Measurements from ENCODE around the gene PERCC1. TPM values are rescaled to one million over a fixed set of nuclear protein-coding genes. Genes with fewer than 3 reads are reported as not detected.
A peak's percentile ranks its signal among the peaks of the same experiment; 100 is the strongest.
"Not testable (repeated sequence)": the region's sequence is repeated elsewhere in the genome, so short reads cannot be mapped to it uniquely, and the experiment has no call there.

PERCC1 gene
- total RNA-seq, 1 donor from 2014 or later = not detected

- TF ChIP-seq, protein P1, sequence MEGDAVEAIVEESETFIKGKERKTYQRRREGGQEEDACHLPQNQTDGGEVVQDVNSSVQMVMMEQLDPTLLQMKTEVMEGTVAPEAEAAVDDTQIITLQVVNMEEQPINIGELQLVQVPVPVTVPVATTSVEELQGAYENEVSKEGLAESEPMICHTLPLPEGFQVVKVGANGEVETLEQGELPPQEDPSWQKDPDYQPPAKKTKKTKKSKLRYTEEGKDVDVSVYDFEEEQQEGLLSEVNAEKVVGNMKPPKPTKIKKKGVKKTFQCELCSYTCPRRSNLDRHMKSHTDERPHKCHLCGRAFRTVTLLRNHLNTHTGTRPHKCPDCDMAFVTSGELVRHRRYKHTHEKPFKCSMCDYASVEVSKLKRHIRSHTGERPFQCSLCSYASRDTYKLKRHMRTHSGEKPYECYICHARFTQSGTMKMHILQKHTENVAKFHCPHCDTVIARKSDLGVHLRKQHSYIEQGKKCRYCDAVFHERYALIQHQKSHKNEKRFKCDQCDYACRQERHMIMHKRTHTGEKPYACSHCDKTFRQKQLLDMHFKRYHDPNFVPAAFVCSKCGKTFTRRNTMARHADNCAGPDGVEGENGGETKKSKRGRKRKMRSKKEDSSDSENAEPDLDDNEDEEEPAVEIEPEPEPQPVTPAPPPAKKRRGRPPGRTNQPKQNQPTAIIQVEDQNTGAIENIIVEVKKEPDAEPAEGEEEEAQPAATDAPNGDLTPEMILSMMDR (IDR thresholded peaks at IDR 0.05) = peak; percentile 17
- DNase-seq (ENCODE audit: low spot score) = peak; percentile 95
- no peaks in the 10 kb centered on the region for H3K27me3 Mint-ChIP-seq (ENCODE audit: low read depth)
- peaks cover 3% of the 10 kb centered on the region for H3K9me3 Mint-ChIP-seq (ENCODE audit: low read depth)
- no peaks in the 10 kb centered on the region for H3K36me3 Mint-ChIP-seq (ENCODE audit: low read depth)
- H3K27ac Mint-ChIP-seq (ENCODE audit: unreplicated experiment) = peak within 1 kb of the TSS; percentile 85
- peak within 1 kb of the TSS; percentile 81 for H3K4me3 Mint-ChIP-seq (ENCODE audit: unreplicated experiment)
- peaks cover 36% of the 10 kb centered on the region for H3K4me1 Mint-ChIP-seq (ENCODE audit: low read depth)
Measured at GRCh38 chr16:1474796-1475551, 44.1 kb downstream of the PERCC1 start, which contains the start of gene CLCN7. Gene CLCN7, minus strand, starts transcription at chr16:1475028. Its CDS starts 54 bp downstream, at chr16:1474974.

- Mint-ChIP-seq H3K4me1 (ENCODE audit: low read depth) (peaks cover 32% of the 10 kb centered on the region), H3K27me3 (ENCODE audit: low read depth) (no peaks in the 10 kb centered on the region), H3K27ac (ENCODE audit: unreplicated experiment) (peak overlapping the region; percentile 80), H3K36me3 (ENCODE audit: low read depth) (no peaks in the 10 kb centered on the region), H3K4me3 (ENCODE audit: unreplicated experiment) (peak overlapping the region; percentile 73), H3K9me3 (ENCODE audit: low read depth) (peaks cover 3% of the 10 kb centered on the region)
- TF ChIP-seq, protein P1 (IDR thresholded peaks at IDR 0.05) = no peak
- DNase-seq (ENCODE audit: low spot score) = peak; percentile 75
Measured at GRCh38 chr16:1475552-1476114, 44.8 kb downstream of the PERCC1 start.

DNA sequence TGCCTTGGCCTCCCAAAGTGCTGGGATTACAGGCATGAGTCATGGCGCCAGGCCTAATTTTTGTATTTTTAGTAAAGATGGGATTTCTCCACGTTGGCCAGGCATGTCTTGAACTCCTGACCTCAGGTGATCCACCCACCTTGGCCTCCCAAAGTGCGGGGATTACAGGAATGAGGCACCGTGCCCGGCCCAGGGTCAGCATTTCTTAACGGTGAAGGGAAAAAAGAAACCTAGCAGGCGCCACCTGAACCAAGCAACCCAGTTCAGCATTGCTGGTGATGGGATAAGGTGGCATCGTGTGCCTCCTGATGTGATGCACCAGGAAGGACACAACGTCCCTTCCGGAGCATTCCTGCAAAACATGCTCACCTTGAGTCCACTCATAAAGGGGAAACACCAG is 46.2 kb downstream of the PERCC1 start:
- H3K27ac Mint-ChIP-seq (ENCODE audit: unreplicated experiment) = no peak overlapping the region
- no peak overlapping the region for H3K4me3 Mint-ChIP-seq (ENCODE audit: unreplicated experiment)
- no peaks in the 10 kb centered on the region for H3K36me3 Mint-ChIP-seq (ENCODE audit: low read depth)
- TF ChIP-seq, protein P1 (IDR thresholded peaks at IDR 0.05) = no peak
- no peaks in the 10 kb centered on the region for H3K27me3 Mint-ChIP-seq (ENCODE audit: low read depth)
- peak; percentile 76 for DNase-seq (ENCODE audit: low spot score)
- peaks cover 19% of the 10 kb centered on the region for H3K4me1 Mint-ChIP-seq (ENCODE audit: low read depth)
- peaks cover 3% of the 10 kb centered on the region for H3K9me3 Mint-ChIP-seq (ENCODE audit: low read depth)

- DNase-seq (ENCODE audit: low spot score); H3K4me3 Mint-ChIP-seq (ENCODE audit: unreplicated experiment); H3K36me3 Mint-ChIP-seq (ENCODE audit: low read depth); H3K27me3 Mint-ChIP-seq (ENCODE audit: low read depth); H3K27ac Mint-ChIP-seq (ENCODE audit: unreplicated experiment); H3K9me3 Mint-ChIP-seq (ENCODE audit: low read depth); H3K4me1 Mint-ChIP-seq (ENCODE audit: low read depth): not testable (repeated sequence)
Measured at GRCh38 chr16:1478937-1479336, 48.1 kb downstream of the PERCC1 start.

DNA sequence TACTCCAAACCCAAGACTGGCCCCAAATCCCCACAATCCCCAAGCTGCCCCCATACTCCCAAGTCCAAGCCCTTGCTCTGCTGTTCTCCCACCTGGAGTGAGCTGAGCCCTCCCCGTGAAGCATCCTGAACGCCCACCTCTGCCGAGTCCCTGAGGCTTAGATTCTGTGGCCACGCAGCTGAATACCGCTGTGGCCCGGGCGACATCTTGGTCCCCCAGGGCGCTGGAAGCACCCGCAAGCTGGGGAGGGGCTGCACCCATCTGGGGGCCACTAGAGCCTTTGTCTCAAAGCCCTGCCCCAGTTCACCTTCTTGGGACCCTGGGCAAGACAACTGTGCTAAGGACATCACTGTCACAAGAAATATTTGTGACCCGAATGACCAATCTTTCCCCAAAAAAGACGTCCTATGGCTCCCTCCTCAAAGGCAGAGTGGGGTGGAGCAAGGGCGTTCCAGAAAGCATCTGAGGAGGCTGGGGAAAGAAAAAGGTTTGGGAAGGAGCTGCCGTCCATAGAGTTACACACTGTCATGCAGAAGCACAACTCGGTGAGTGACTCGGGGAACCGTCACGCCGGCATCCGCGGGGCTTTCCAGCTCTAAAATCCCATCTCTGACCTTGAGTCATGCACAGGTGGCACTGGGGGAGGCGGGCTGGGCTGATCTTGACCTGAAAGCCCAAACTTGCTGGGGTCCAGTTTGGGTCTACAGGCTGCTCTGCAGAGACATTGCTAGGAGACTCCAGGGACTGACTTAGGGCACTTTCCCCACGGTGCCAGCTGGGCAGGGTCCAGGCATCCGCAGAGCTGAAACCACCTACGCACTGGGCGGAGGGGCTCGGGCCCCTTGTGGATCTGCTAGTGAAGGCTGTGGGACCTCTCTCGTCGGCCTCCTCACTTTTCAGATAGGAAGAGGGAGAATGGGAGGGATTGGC is 51.3 kb downstream of the PERCC1 start:
- Mint-ChIP-seq H3K9me3 (ENCODE audit: low read depth) (peaks cover 3% of the 10 kb centered on the region), H3K27me3 (ENCODE audit: low read depth) (peaks cover 2% of the 10 kb centered on the region), H3K27ac (ENCODE audit: unreplicated experiment) (no peak overlapping the region), H3K4me1 (ENCODE audit: low read depth) (no peaks in the 10 kb centered on the region), H3K36me3 (ENCODE audit: low read depth) (no peaks in the 10 kb centered on the region), H3K4me3 (ENCODE audit: unreplicated experiment) (no peak overlapping the region)
- TF ChIP-seq, protein P1 (IDR thresholded peaks at IDR 0.05) = no peak
- peak; percentile 75 for DNase-seq (ENCODE audit: low spot score)

Other genes with a start within 250 kb of the PERCC1 start
- gene TPSG1, start 205.8 kb upstream of the PERCC1 start, total RNA-seq = not detected in 3 replicates
- not detected in 3 replicates for gene TPSB2, start 200.9 kb upstream of the PERCC1 start, total RNA-seq
- not detected in 3 replicates for gene TPSAB1, start 190.4 kb upstream of the PERCC1 start, total RNA-seq
- gene TPSD1, start 175.0 kb upstream of the PERCC1 start, total RNA-seq = not detected in 3 replicates
- 97.9 to 110 TPM (median 105 TPM) in 3 replicates for gene UBE2I, start 121.4 kb upstream of the PERCC1 start, total RNA-seq
- 0.36 to 1.7 TPM (median 1.5 TPM) in 3 replicates for gene BAIAP3, start 97.4 kb upstream of the PERCC1 start, total RNA-seq
- 52.2 to 56.8 TPM (median 56.0 TPM) in 3 replicates for gene TSR3, start 79.2 kb upstream of the PERCC1 start, total RNA-seq
- 58.3 to 68.4 TPM (median 60.7 TPM) in 3 replicates for gene GNPTG, start 79.1 kb upstream of the PERCC1 start, total RNA-seq
- 12.3 to 16.1 TPM (median 12.6 TPM) in 3 replicates for gene UNKL, start 16.4 kb upstream of the PERCC1 start, total RNA-seq
- 7.9 to 11.0 TPM (median 9.3 TPM) in 3 replicates for gene UQCC4, start 10.3 kb upstream of the PERCC1 start, total RNA-seq
- gene CCDC154, start 13.5 kb downstream of the PERCC1 start, total RNA-seq = 0.51 to 2.0 TPM (median 1.3 TPM) in 3 replicates
- 81.7 to 97.0 TPM (median 95.2 TPM) in 3 replicates for gene CLCN7, start 44.0 kb downstream of the PERCC1 start, total RNA-seq
- gene PTX4, start 57.9 kb downstream of the PERCC1 start, total RNA-seq = not detected in 3 replicates
- 19.3 to 30.9 TPM (median 21.7 TPM) in 3 replicates for gene TELO2, start 62.3 kb downstream of the PERCC1 start, total RNA-seq
- gene TMEM204, start 102.6 kb downstream of the PERCC1 start, total RNA-seq = 2.9 to 9.7 TPM (median 8.4 TPM) in 3 replicates
- 15.0 to 23.2 TPM (median 17.8 TPM) in 3 replicates for gene IFT140, start 181.0 kb downstream of the PERCC1 start, total RNA-seq
- 17.8 to 21.2 TPM (median 20.5 TPM) in 3 replicates for gene CRAMP1, start 181.3 kb downstream of the PERCC1 start, total RNA-seq
- 59.2 to 65.9 TPM (median 63.0 TPM) in 3 replicates for gene JPT2, start 247.2 kb downstream of the PERCC1 start, total RNA-seq